Measurements from ENCODE around the gene B4GALT3.
A peak's percentile ranks its signal among the peaks of the same experiment; 100 is the strongest.

B4GALT3 gene

GRCh38 chr1:161172776-161173376, 4.4 kb downstream of the B4GALT3 start:
- Histone ChIP-seq H3K4me3 (ENCODE audit: insufficient read depth, low read depth, low read length, poor library complexity, severe bottlenecking) (no peak overlapping the region), H3K27ac (ENCODE audit: insufficient read depth, low read length, poor library complexity, severe bottlenecking) (no peak overlapping the region), H3K4me1 (ENCODE audit: control insufficient read depth, insufficient read depth, low read length, poor library complexity, severe bottlenecking) (peaks cover 15% of the 10 kb centered on the region), H3K27me3 (replicated peaks; ENCODE audit: control insufficient read depth, insufficient read depth, low read length, poor library complexity, severe bottlenecking) (no peaks in the 10 kb centered on the region), H3K9me3 (ENCODE audit: control insufficient read depth, low read length) (no peaks in the 10 kb centered on the region), H3K36me3 (ENCODE audit: control insufficient read depth, insufficient read depth, low read length) (peaks cover 60% of the 10 kb centered on the region)
- no peak for DNase-seq

- Histone ChIP-seq H3K4me3 (ENCODE audit: insufficient read depth, low read depth, low read length, poor library complexity, severe bottlenecking) (no peak overlapping the region), H3K27ac (ENCODE audit: insufficient read depth, low read length, poor library complexity, severe bottlenecking) (no peak overlapping the region), H3K4me1 (ENCODE audit: control insufficient read depth, insufficient read depth, low read length, poor library complexity, severe bottlenecking) (peaks cover 15% of the 10 kb centered on the region), H3K27me3 (replicated peaks; ENCODE audit: control insufficient read depth, insufficient read depth, low read length, poor library complexity, severe bottlenecking) (no peaks in the 10 kb centered on the region), H3K9me3 (ENCODE audit: control insufficient read depth, low read length) (no peaks in the 10 kb centered on the region), H3K36me3 (ENCODE audit: control insufficient read depth, insufficient read depth, low read length) (peaks cover 60% of the 10 kb centered on the region)
- no peak for DNase-seq
These were observed 5.0 kb downstream of the B4GALT3 start for GRCh38 chr1:161172349-161172748.

GRCh38 chr1:161171696-161172095, 5.6 kb downstream of the B4GALT3 start:
- H3K27me3 ChIP-seq (replicated peaks; ENCODE audit: control insufficient read depth, insufficient read depth, low read length, poor library complexity, severe bottlenecking): no peaks in the 10 kb centered on the region
- no peaks in the 10 kb centered on the region for H3K9me3 ChIP-seq (ENCODE audit: control insufficient read depth, low read length)
- DNase-seq: no peak
- no peak overlapping the region for H3K27ac ChIP-seq (ENCODE audit: insufficient read depth, low read length, poor library complexity, severe bottlenecking)
- H3K4me3 ChIP-seq (ENCODE audit: insufficient read depth, low read depth, low read length, poor library complexity, severe bottlenecking): no peak overlapping the region
- H3K36me3 ChIP-seq (ENCODE audit: control insufficient read depth, insufficient read depth, low read length): peaks cover 60% of the 10 kb centered on the region
- peaks cover 19% of the 10 kb centered on the region for H3K4me1 ChIP-seq (ENCODE audit: control insufficient read depth, insufficient read depth, low read length, poor library complexity, severe bottlenecking)

GRCh38 chr1:161171191-161171590, 6.1 kb downstream of the B4GALT3 start:
- DNase-seq: no peak
- H3K4me3 ChIP-seq (ENCODE audit: insufficient read depth, low read depth, low read length, poor library complexity, severe bottlenecking): no peak overlapping the region
- H3K27ac ChIP-seq (ENCODE audit: insufficient read depth, low read length, poor library complexity, severe bottlenecking): no peak overlapping the region
- H3K4me1 ChIP-seq (ENCODE audit: control insufficient read depth, insufficient read depth, low read length, poor library complexity, severe bottlenecking): peaks cover 17% of the 10 kb centered on the region
- H3K9me3 ChIP-seq (ENCODE audit: control insufficient read depth, low read length): no peaks in the 10 kb centered on the region
- no peaks in the 10 kb centered on the region for H3K27me3 ChIP-seq (replicated peaks; ENCODE audit: control insufficient read depth, insufficient read depth, low read length, poor library complexity, severe bottlenecking)
- peaks cover 60% of the 10 kb centered on the region for H3K36me3 ChIP-seq (ENCODE audit: control insufficient read depth, insufficient read depth, low read length)

GRCh38 chr1:161168906-161169305, 8.4 kb downstream of the B4GALT3 start:
- peaks cover 53% of the 10 kb centered on the region for H3K36me3 ChIP-seq (ENCODE audit: control insufficient read depth, insufficient read depth, low read length)

GRCh38 chr1:161166669-161167548, 10.4 kb downstream of the B4GALT3 start:
- H3K4me1 ChIP-seq (ENCODE audit: control insufficient read depth, insufficient read depth, low read length, poor library complexity, severe bottlenecking): peaks cover 20% of the 10 kb centered on the region

More at GRCh38 chr1:161168906-161169305, 8.4 kb downstream of the B4GALT3 start:
- no peak for DNase-seq
- Histone ChIP-seq H3K4me3 (ENCODE audit: insufficient read depth, low read depth, low read length, poor library complexity, severe bottlenecking) (no peak overlapping the region), H3K9me3 (ENCODE audit: control insufficient read depth, low read length) (no peaks in the 10 kb centered on the region), H3K27ac (ENCODE audit: insufficient read depth, low read length, poor library complexity, severe bottlenecking) (no peak overlapping the region), H3K4me1 (ENCODE audit: control insufficient read depth, insufficient read depth, low read length, poor library complexity, severe bottlenecking) (peaks cover 20% of the 10 kb centered on the region), H3K27me3 (replicated peaks; ENCODE audit: control insufficient read depth, insufficient read depth, low read length, poor library complexity, severe bottlenecking) (no peaks in the 10 kb centered on the region)

GRCh38 chr1:161165742-161166668, 11.3 kb downstream of the B4GALT3 start, which contains the start of gene PPOX:
Gene PPOX, plus strand, starts transcription at chr1:161166426. Its CDS starts 422 bp downstream, at chr1:161166848.
- peak; percentile 84 to 92 (median 92) for DNase-seq
- H3K27ac ChIP-seq (ENCODE audit: insufficient read depth, low read length, poor library complexity, severe bottlenecking): peak within 1 kb of the TSS; percentile 95
- H3K27me3 ChIP-seq (replicated peaks; ENCODE audit: control insufficient read depth, insufficient read depth, low read length, poor library complexity, severe bottlenecking): no peaks in the 10 kb centered on the region
- no peaks in the 10 kb centered on the region for H3K9me3 ChIP-seq (ENCODE audit: control insufficient read depth, low read length)
- peaks cover 28% of the 10 kb centered on the region for H3K36me3 ChIP-seq (ENCODE audit: control insufficient read depth, insufficient read depth, low read length)
- peaks cover 20% of the 10 kb centered on the region for H3K4me1 ChIP-seq (ENCODE audit: control insufficient read depth, insufficient read depth, low read length, poor library complexity, severe bottlenecking)
- peak within 1 kb of the TSS; percentile 80 for H3K4me3 ChIP-seq (ENCODE audit: insufficient read depth, low read depth, low read length, poor library complexity, severe bottlenecking)

More at GRCh38 chr1:161166669-161167548, 10.4 kb downstream of the B4GALT3 start:
- DNase-seq: no peak
- H3K27ac ChIP-seq (ENCODE audit: insufficient read depth, low read length, poor library complexity, severe bottlenecking): peak overlapping the region; percentile 95
- H3K4me3 ChIP-seq (ENCODE audit: insufficient read depth, low read depth, low read length, poor library complexity, severe bottlenecking): peak overlapping the region; percentile 80
- H3K27me3 ChIP-seq (replicated peaks; ENCODE audit: control insufficient read depth, insufficient read depth, low read length, poor library complexity, severe bottlenecking): no peaks in the 10 kb centered on the region
- H3K9me3 ChIP-seq (ENCODE audit: control insufficient read depth, low read length): no peaks in the 10 kb centered on the region
- peaks cover 37% of the 10 kb centered on the region for H3K36me3 ChIP-seq (ENCODE audit: control insufficient read depth, insufficient read depth, low read length)

GRCh38 chr1:161164901-161165610, 12.3 kb downstream of the B4GALT3 start:
- Histone ChIP-seq H3K4me3 (ENCODE audit: insufficient read depth, low read depth, low read length, poor library complexity, severe bottlenecking) (peak overlapping the region; percentile 80), H3K9me3 (ENCODE audit: control insufficient read depth, low read length) (no peaks in the 10 kb centered on the region), H3K4me1 (ENCODE audit: control insufficient read depth, insufficient read depth, low read length, poor library complexity, severe bottlenecking) (peaks cover 28% of the 10 kb centered on the region), H3K27ac (ENCODE audit: insufficient read depth, low read length, poor library complexity, severe bottlenecking) (peak overlapping the region; percentile 95), H3K27me3 (replicated peaks; ENCODE audit: control insufficient read depth, insufficient read depth, low read length, poor library complexity, severe bottlenecking) (no peaks in the 10 kb centered on the region), H3K36me3 (ENCODE audit: control insufficient read depth, insufficient read depth, low read length) (peaks cover 19% of the 10 kb centered on the region)
- DNase-seq: no peak

- Histone ChIP-seq H3K4me3 (ENCODE audit: insufficient read depth, low read depth, low read length, poor library complexity, severe bottlenecking) (no peak overlapping the region), H3K9me3 (ENCODE audit: control insufficient read depth, low read length) (no peaks in the 10 kb centered on the region), H3K27ac (ENCODE audit: insufficient read depth, low read length, poor library complexity, severe bottlenecking) (no peak overlapping the region), H3K36me3 (ENCODE audit: control insufficient read depth, insufficient read depth, low read length) (peaks cover 9% of the 10 kb centered on the region), H3K4me1 (ENCODE audit: control insufficient read depth, insufficient read depth, low read length, poor library complexity, severe bottlenecking) (peaks cover 37% of the 10 kb centered on the region), H3K27me3 (replicated peaks; ENCODE audit: control insufficient read depth, insufficient read depth, low read length, poor library complexity, severe bottlenecking) (no peaks in the 10 kb centered on the region)
- no peak for DNase-seq
These were observed 13.5 kb downstream of the B4GALT3 start for GRCh38 chr1:161163793-161164192.
